CD4-positive, alpha-beta memory T cell (primary cell): Measurements from ENCODE around the gene GABPB1. TPM values are rescaled to one million over a fixed set of nuclear protein-coding genes. Genes with fewer than 3 reads are reported as not detected.
A peak's percentile ranks its signal among the peaks of the same experiment; 100 is the strongest.

Experiments used
- CTCF ChIA-PET: fragments of 350-600 bp; sonication (Branson Sonifier 250); formaldehyde crosslinking; loops from one replicate; lab custom pipeline; 2021; ENCODE audit warnings: inconsistent platforms; ENCODE audit not compliant: partially characterized antibody; lab: Charles Lee
- POLR2A ChIA-PET: fragments of 350-600 bp; sonication (Branson Sonifier 250); formaldehyde crosslinking; loops from one replicate; lab custom pipeline; 2021; ENCODE audit not compliant: partially characterized antibody; lab: Charles Lee
- DNase-seq, 5 donors: peaks; one replicate each; pipeline versions ENCODE4 v3.0.0 to v3.0.0-alpha.2; 2020 to 2022; ENCODE audit warnings: mixed read lengths in 1 of 5
- H3K27ac ChIP-seq: one replicate; pipeline ENCODE4 v1.7.0; 2013; ENCODE audit warnings: low read depth, low read length
- H3K27me3 ChIP-seq: 2 replicates; pipeline ENCODE4 v1.7.0; 2013; ENCODE audit warnings: mild to moderate bottlenecking, low read length, moderate library complexity; ENCODE audit not compliant: insufficient read depth
- H3K36me3 ChIP-seq: 2 replicates; pipeline ENCODE4 v1.7.0; 2013; ENCODE audit warnings: mild to moderate bottlenecking, low read length, moderate library complexity; ENCODE audit not compliant: insufficient read depth
- H3K4me1 ChIP-seq: 2 replicates; pipeline ENCODE4 v1.7.0; 2013; ENCODE audit warnings: mild to moderate bottlenecking, low read length, moderate library complexity; ENCODE audit not compliant: insufficient read depth
- H3K4me3 ChIP-seq, 2 donors: one replicate each; pipeline ENCODE4 v1.7.0; 2013; ENCODE audit warnings: low read length in 2 of 2, mild to moderate bottlenecking in 1 of 2
- H3K9me3 ChIP-seq, 2 donors: one replicate each; pipeline ENCODE4 v1.7.0; 2013; ENCODE audit warnings: low read length in 2 of 2, control low read depth in 1 of 2; ENCODE audit not compliant: control insufficient read depth in 1 of 2
- H3K27ac Mint-ChIP-seq, 7 donors: one replicate each; pipeline ENCODE4 v1.8.0; 2020 to 2021; ENCODE audit warnings: mixed read lengths in 7 of 7, mild to moderate bottlenecking in 6 of 7, inconsistent platforms in 3 of 7, moderate library complexity in 3 of 7
- H3K27me3 Mint-ChIP-seq, 2 donors: one replicate each; pipeline ENCODE4 v1.8.0; 2020 to 2021; ENCODE audit warnings: mixed read lengths in 2 of 2
- H3K36me3 Mint-ChIP-seq, 2 donors: one replicate each; pipeline ENCODE4 v1.8.0; 2020 to 2021; ENCODE audit warnings: mixed read lengths in 2 of 2, inconsistent platforms in 1 of 2, mild to moderate bottlenecking in 1 of 2
- H3K4me1 Mint-ChIP-seq, 4 donors: one replicate each; pipeline ENCODE4 v1.8.0; 2020 to 2021; ENCODE audit warnings: mixed read lengths in 4 of 4, mild to moderate bottlenecking in 1 of 4
- H3K4me3 Mint-ChIP-seq, 8 donors: one replicate each; pipeline ENCODE4 v1.8.0; 2020 to 2021; ENCODE audit warnings: mixed read lengths in 8 of 8, mild to moderate bottlenecking in 7 of 8, moderate library complexity in 6 of 8, inconsistent platforms in 3 of 8
- H3K9me3 Mint-ChIP-seq, 8 donors: one replicate each; pipeline ENCODE4 v1.8.0; 2020 to 2021; ENCODE audit warnings: mixed read lengths in 8 of 8, mild to moderate bottlenecking in 5 of 8, inconsistent platforms in 3 of 8, moderate library complexity in 1 of 8
- intact Hi-C: fragments of 100-400 bp; cut with micrococcal nuclease; formaldehyde crosslinking; loops from one replicate; pipeline ENCODE4 v1.15.1; 2023
- polyA plus RNA-seq, 2 donors: library from polyadenylated mRNA; unstranded; fragments of 300-500 nt; fragmentation: Illumina TruSeq; gene quantifications; one replicate each; pipeline ENCODE4 v1.2.3, GENCODE V29; 2021
- total RNA-seq, 2 experiments: library from RNA; stranded (reverse); gene quantifications; one replicate each; pipeline ENCODE4 v1.2.3, GENCODE V29; 2021

GABPB1 gene
- total and polyA plus RNA-seq, 4 experiments from 2014 or later, result 15.1 to 31.6 (median 23.0) TPM

- H3K27me3 ChIP-seq, result no peaks in the 10 kb centered on the region
- H3K27me3 Mint-ChIP-seq, result no peaks in the 10 kb centered on the region
- no peaks in the 10 kb centered on the region for H3K4me1 ChIP-seq
- H3K9me3 ChIP-seq, result no peaks in the 10 kb centered on the region
- H3K27ac ChIP-seq, result no peak overlapping the region
- no peak for DNase-seq
- H3K27ac Mint-ChIP-seq, result no peak overlapping the region
- no peak overlapping the region for H3K4me3 ChIP-seq
- no peaks in the 10 kb centered on the region for H3K9me3 Mint-ChIP-seq
- intact Hi-C loops, result no loop called here
- ChIA-PET CTCF (no interaction called here), POLR2A (no interaction called here)
- H3K4me1 Mint-ChIP-seq, result no peaks in the 10 kb centered on the region
- H3K36me3 Mint-ChIP-seq, result peaks cover 33 to 50% of the 10 kb centered on the region in 2 donors
- no peak overlapping the region for H3K4me3 Mint-ChIP-seq
- H3K36me3 ChIP-seq, result no peaks in the 10 kb centered on the region
These were observed 67.5 kb downstream of the GABPB1 start for GRCh38 chr15:50287324-50288116.

- Mint-ChIP-seq H3K27ac (no peak overlapping the region), H3K27me3 (no peaks in the 10 kb centered on the region), H3K9me3 (no peaks in the 10 kb centered on the region), H3K4me1 (peaks cover 0 to 3% (median under 1%) of the 10 kb centered on the region in 4 donors), H3K4me3 (no peak overlapping the region), H3K36me3 (peaks cover 17% of the 10 kb centered on the region in 2 donors)
- DNase-seq, result no peak
- intact Hi-C loops, result no loop called here
- POLR2A ChIA-PET, result no interaction called here
- H3K4me3 ChIP-seq, result no peak overlapping the region
- no peaks in the 10 kb centered on the region for H3K27me3 ChIP-seq
- H3K36me3 ChIP-seq, result no peaks in the 10 kb centered on the region
- H3K27ac ChIP-seq, result no peak overlapping the region
- H3K9me3 ChIP-seq, result no peaks in the 10 kb centered on the region
- CTCF ChIA-PET, result interaction anchor here (1.3 kb wide), 1 partner anchor 36 kb away, joined by 3 read pairs; no protein-coding TSS in a partner anchor
- no peaks in the 10 kb centered on the region for H3K4me1 ChIP-seq
These were observed 73.6 kb downstream of the GABPB1 start for GRCh38 chr15:50281427-50281826.

- Histone ChIP-seq H3K4me3 (no peak overlapping the region), H3K9me3 (no peaks in the 10 kb centered on the region), H3K36me3 (no peaks in the 10 kb centered on the region), H3K27me3 (no peaks in the 10 kb centered on the region), H3K4me1 (no peaks in the 10 kb centered on the region), H3K27ac (no peak overlapping the region)
- CTCF ChIA-PET, result interaction anchor here (1.2 kb wide), 1 partner anchor 18 kb away, joined by 3 read pairs; no protein-coding TSS in a partner anchor
- Mint-ChIP-seq H3K27ac (no peak overlapping the region), H3K9me3 (no peaks in the 10 kb centered on the region), H3K27me3 (no peaks in the 10 kb centered on the region), H3K4me1 (peaks cover 0 to 3% (median under 1%) of the 10 kb centered on the region in 4 donors), H3K36me3 (peaks cover 12 to 13% of the 10 kb centered on the region in 2 donors), H3K4me3 (no peak overlapping the region)
- POLR2A ChIA-PET, result no interaction called here
- no peak for DNase-seq
- intact Hi-C loops, result no loop called here
These were observed 74.7 kb downstream of the GABPB1 start for GRCh38 chr15:50280271-50280670.

GRCh38 chr15:50278496-50278895 is 76.5 kb downstream of the GABPB1 start:
- Histone ChIP-seq H3K9me3 (no peaks in the 10 kb centered on the region), H3K27ac (no peak overlapping the region), H3K27me3 (no peaks in the 10 kb centered on the region), H3K4me3 (no peak overlapping the region), H3K4me1 (no peaks in the 10 kb centered on the region), H3K36me3 (no peaks in the 10 kb centered on the region)
- Mint-ChIP-seq H3K4me1 (peaks cover 0 to 3% (median under 1%) of the 10 kb centered on the region in 4 donors), H3K27me3 (no peaks in the 10 kb centered on the region), H3K9me3 (no peaks in the 10 kb centered on the region), H3K4me3 (no peak overlapping the region), H3K27ac (peak overlapping the region in 4 of 7 donors; percentile 13 to 52 (median 44)), H3K36me3 (peaks cover 4 to 5% of the 10 kb centered on the region in 2 donors)
- ChIA-PET POLR2A (interaction anchor here (0.9 kb wide), 1 partner anchor 76 kb away, joined by 4 read pairs; the partner anchor contains the start of gene GABPB1), CTCF (no interaction called here)
- intact Hi-C loops, result no loop called here
- DNase-seq, result no peak

- no peaks in the 10 kb centered on the region for H3K4me1 ChIP-seq
- no peaks in the 10 kb centered on the region for H3K27me3 ChIP-seq
- peaks cover 0 to 3% (median under 1%) of the 10 kb centered on the region in 4 donors for H3K4me1 Mint-ChIP-seq
- intact Hi-C loops, result no loop called here
- H3K27ac ChIP-seq, result no peak overlapping the region
- no peaks in the 10 kb centered on the region for H3K36me3 ChIP-seq
- peaks cover 2 to 5% of the 10 kb centered on the region in 2 donors for H3K36me3 Mint-ChIP-seq
- no peak overlapping the region for H3K27ac Mint-ChIP-seq
- DNase-seq, result no peak
- H3K4me3 Mint-ChIP-seq, result no peak overlapping the region
- no peaks in the 10 kb centered on the region for H3K9me3 Mint-ChIP-seq
- no peak overlapping the region for H3K4me3 ChIP-seq
- CTCF ChIA-PET, result interaction anchor here (0.7 kb wide), 1 partner anchor 223 kb away, joined by 3 read pairs; no protein-coding TSS in a partner anchor
- H3K27me3 Mint-ChIP-seq, result no peaks in the 10 kb centered on the region
- no peaks in the 10 kb centered on the region for H3K9me3 ChIP-seq
- POLR2A ChIA-PET, result no interaction called here
These were observed 77.6 kb downstream of the GABPB1 start for GRCh38 chr15:50277370-50277769.

GRCh38 chr15:50275908-50276307 is 79.1 kb downstream of the GABPB1 start:
- Mint-ChIP-seq H3K9me3 (no peaks in the 10 kb centered on the region), H3K4me3 (no peak overlapping the region), H3K27ac (no peak overlapping the region), H3K27me3 (no peaks in the 10 kb centered on the region), H3K4me1 (peaks cover 0 to 3% (median under 1%) of the 10 kb centered on the region in 4 donors), H3K36me3 (peaks cover 2 to 5% of the 10 kb centered on the region in 2 donors)
- no peak for DNase-seq
- POLR2A ChIA-PET, result no interaction called here
- H3K36me3 ChIP-seq, result no peaks in the 10 kb centered on the region
- H3K27ac ChIP-seq, result no peak overlapping the region
- H3K27me3 ChIP-seq, result no peaks in the 10 kb centered on the region
- H3K9me3 ChIP-seq, result no peaks in the 10 kb centered on the region
- intact Hi-C loops, result no loop called here
- CTCF ChIA-PET, result no interaction called here
- H3K4me3 ChIP-seq, result no peak overlapping the region
- no peaks in the 10 kb centered on the region for H3K4me1 ChIP-seq

- Mint-ChIP-seq H3K27ac (peak overlapping the region in 1 of 7 donors; percentile 46), H3K4me3 (no peak overlapping the region), H3K9me3 (no peaks in the 10 kb centered on the region), H3K36me3 (peaks cover 2 to 5% of the 10 kb centered on the region in 2 donors), H3K4me1 (peaks cover 0 to 3% (median under 1%) of the 10 kb centered on the region in 4 donors), H3K27me3 (no peaks in the 10 kb centered on the region)
- no peak overlapping the region for H3K4me3 ChIP-seq
- H3K27ac ChIP-seq, result no peak overlapping the region
- no peaks in the 10 kb centered on the region for H3K27me3 ChIP-seq
- H3K36me3 ChIP-seq, result no peaks in the 10 kb centered on the region
- POLR2A ChIA-PET, result no interaction called here
- H3K4me1 ChIP-seq, result no peaks in the 10 kb centered on the region
- intact Hi-C loops, result no loop called here
- CTCF ChIA-PET, result no interaction called here
- H3K9me3 ChIP-seq, result no peaks in the 10 kb centered on the region
- DNase-seq, result no peak
These were observed 79.9 kb downstream of the GABPB1 start for GRCh38 chr15:50275091-50275490.
